ENCODE results near the gene LYRM7. TPM values are rescaled to one million over a fixed set of nuclear protein-coding genes. Genes with fewer than 3 reads are reported as not detected.

The LYRM7 gene
- total RNA-seq, 1 experiment from 2014 or later: 7.5 TPM

DNA sequence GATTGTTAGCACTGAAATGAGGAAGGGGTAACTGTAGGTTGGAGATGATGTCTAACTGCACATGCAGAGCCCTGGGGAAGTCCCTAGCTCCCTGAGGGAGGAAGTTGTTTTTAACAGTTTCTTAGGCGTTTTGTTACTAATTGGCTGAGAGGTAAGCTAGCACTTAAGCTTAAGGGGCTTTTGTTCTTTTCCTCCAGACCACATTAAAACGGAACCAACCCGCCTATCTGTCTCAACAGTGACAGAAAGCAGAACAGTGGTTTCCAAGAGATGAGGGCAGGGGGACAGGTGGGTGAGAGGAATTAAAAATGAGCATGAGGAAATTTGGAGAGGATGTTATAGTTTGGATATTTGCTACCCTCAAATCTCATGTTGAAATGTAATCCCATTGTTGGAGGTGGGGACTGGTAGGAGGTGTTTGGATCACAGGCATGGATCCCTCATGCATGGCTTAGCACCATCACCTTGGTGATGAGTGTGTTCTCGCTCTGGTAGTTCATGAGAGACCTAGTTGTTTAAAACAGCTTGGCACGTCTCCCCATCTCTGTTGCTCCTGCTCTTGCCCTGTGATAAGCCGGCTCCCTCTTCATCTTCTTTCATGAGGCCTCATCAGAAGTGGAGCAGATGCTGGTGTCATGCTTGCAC is 38.9 kb downstream of the LYRM7 start:
- in situ Hi-C loops (cut with HindIII; ENCODE audit: low pct_unique_long_range_greater_than_20kb, low sequenced_read_pairs): no loop called here
- no peak for DNase-seq (ENCODE audit: low read depth, low spot score)

DNA sequence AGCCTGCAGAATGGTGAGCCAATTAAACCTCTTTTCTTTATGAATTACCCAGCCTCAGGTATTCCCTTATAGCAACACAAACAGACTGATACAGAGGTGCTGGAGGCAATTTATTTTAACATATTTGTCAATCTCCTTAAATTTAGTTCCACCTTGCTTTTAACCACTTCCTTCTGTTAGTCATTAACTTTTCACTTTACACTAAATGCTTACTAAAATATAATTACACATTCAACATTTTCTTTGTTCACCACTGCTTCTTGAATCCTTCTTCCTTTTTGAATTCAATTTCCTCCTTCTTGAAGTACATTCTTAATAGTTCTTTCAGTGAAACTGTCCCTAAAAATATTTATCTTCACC is 39.4 kb downstream of the LYRM7 start:
- no peak for DNase-seq (ENCODE audit: low read depth, low spot score)
- in situ Hi-C loops (cut with HindIII; ENCODE audit: low pct_unique_long_range_greater_than_20kb, low sequenced_read_pairs): no loop called here

- DNase-seq (ENCODE audit: low read depth, low spot score): no peak
- in situ Hi-C loops (cut with HindIII; ENCODE audit: low pct_unique_long_range_greater_than_20kb, low sequenced_read_pairs): no loop called here
Observed at GRCh38 chr5:131211669-131212068, 40.9 kb downstream of the LYRM7 start.

- in situ Hi-C loops (cut with HindIII; ENCODE audit: low pct_unique_long_range_greater_than_20kb, low sequenced_read_pairs): no loop called here
- no peak for DNase-seq (ENCODE audit: low read depth, low spot score)
Observed at GRCh38 chr5:131212471-131213021, 41.8 kb downstream of the LYRM7 start.

DNA sequence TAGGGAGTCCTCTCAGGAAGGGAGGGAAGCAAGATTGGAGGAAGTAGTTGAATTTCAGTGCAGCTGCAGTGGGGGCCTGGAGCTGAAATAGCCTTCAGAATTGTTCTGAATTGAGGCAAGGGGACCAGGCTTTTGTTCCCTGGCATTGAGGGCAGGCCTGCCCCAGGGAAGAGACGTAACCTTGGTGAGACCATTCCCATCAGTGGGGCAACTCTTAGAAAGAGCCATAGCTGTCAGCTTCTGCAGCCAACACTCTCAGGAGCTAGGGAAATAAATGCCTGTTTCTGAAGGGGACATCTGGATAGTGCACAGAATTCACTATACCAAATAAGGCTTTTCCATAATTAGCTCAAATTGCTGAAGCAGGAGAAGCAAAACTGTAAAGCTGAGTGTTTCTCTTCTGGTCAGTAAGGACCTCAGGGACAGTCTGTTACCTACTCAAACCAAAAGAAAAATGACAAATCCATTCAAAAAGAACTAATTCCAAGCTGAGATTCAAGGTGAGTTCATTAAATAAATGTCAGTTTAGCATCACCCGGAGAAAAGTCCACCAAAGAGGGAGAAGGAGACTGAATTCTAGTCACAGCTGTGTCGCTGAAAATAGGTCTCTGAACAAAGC is 44.0 kb downstream of the LYRM7 start:
- in situ Hi-C loops (cut with HindIII; ENCODE audit: low pct_unique_long_range_greater_than_20kb, low sequenced_read_pairs): no loop called here
- no peak for DNase-seq (ENCODE audit: low read depth, low spot score)

GRCh38 chr5:131217791-131218190 is 47.0 kb downstream of the LYRM7 start:
- in situ Hi-C loops (cut with HindIII; ENCODE audit: low pct_unique_long_range_greater_than_20kb, low sequenced_read_pairs): no loop called here
- no peak for DNase-seq (ENCODE audit: low read depth, low spot score)

DNA sequence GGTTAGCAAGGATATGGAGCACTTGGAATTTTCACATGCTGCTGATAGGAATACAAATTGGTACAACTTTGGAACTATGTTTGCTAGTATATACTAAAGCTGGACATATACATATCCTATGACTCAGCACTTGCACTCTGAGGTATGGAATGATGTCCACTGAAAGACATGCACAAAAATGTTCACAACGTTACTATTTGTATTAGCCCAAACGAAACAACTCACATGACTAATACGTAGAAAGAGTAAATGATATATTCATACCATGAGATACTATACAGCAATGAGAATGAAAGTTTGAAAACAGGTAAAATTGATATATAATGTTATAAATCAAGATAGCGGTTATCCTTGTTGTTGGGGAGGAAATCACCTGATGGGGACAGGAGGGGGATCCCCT is 47.6 kb downstream of the LYRM7 start:
- DNase-seq (ENCODE audit: low read depth, low spot score): no peak
- in situ Hi-C loops (cut with HindIII; ENCODE audit: low pct_unique_long_range_greater_than_20kb, low sequenced_read_pairs): no loop called here

GRCh38 chr5:131220566-131220965 is 49.8 kb downstream of the LYRM7 start:
- no peak for DNase-seq (ENCODE audit: low read depth, low spot score)
- in situ Hi-C loops (cut with HindIII; ENCODE audit: low pct_unique_long_range_greater_than_20kb, low sequenced_read_pairs): no loop called here

- in situ Hi-C loops (cut with HindIII; ENCODE audit: low pct_unique_long_range_greater_than_20kb, low sequenced_read_pairs): no loop called here
- no peak for DNase-seq (ENCODE audit: low read depth, low spot score)
Observed at GRCh38 chr5:131221008-131221703, 50.4 kb downstream of the LYRM7 start.

DNA sequence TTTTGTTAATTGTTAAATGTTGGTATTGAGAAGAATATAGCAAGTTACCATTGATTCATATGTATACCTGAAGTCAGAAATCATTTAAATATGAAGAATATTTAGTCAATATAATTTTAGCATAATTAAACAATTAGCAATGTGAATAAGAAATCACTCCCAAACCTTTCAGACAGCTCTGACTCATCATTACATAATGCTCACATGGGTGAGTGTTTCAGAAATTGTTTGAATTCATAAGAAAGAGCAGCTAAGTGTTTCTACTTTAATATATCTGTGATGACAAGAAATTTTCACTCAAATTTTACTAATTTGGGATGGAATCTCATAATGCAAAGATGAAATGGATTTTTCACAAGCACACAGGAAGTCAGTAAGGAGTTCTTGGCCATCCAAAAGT is 51.1 kb downstream of the LYRM7 start:
- in situ Hi-C loops (cut with HindIII; ENCODE audit: low pct_unique_long_range_greater_than_20kb, low sequenced_read_pairs): no loop called here
- DNase-seq (ENCODE audit: low read depth, low spot score): no peak

- DNase-seq (ENCODE audit: low read depth, low spot score): no peak
- in situ Hi-C loops (cut with HindIII; ENCODE audit: low pct_unique_long_range_greater_than_20kb, low sequenced_read_pairs): no loop called here
Observed at GRCh38 chr5:131222731-131223130, 52.0 kb downstream of the LYRM7 start.

DNA sequence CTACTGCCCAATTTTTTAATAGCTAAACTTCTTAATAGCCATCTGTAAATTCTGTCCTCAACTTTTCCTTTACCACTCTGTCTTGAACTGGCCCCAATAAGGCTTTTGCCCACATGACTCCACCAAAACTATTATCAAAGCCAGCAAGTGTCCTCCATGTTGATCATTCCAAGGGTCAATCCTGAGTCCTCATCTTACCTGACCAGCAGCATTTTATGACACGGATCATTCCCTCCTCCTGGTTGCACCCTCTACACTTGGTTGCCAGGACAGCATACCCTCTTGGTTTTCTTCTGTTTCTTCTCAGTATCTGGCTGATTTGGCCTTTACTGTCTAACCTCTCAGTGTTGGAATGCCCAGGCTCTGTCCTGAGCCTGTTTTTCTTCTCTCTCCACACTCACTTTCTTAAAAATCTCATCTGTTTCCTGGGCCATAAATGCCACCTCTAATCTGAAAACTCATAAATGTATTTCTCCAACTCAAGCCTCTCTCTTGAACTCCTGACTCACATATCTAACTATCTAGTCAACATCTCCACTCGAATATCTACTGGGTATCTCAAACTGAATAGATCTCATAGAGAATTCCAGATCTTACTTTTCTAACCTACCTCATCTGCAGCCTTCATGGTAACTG is 53.1 kb downstream of the LYRM7 start:
- in situ Hi-C loops (cut with HindIII; ENCODE audit: low pct_unique_long_range_greater_than_20kb, low sequenced_read_pairs): no loop called here
- DNase-seq (ENCODE audit: low read depth, low spot score): no peak

- in situ Hi-C loops (cut with HindIII; ENCODE audit: low pct_unique_long_range_greater_than_20kb, low sequenced_read_pairs): no loop called here
- no peak for DNase-seq (ENCODE audit: low read depth, low spot score)
Observed at GRCh38 chr5:131224387-131225201, 53.9 kb downstream of the LYRM7 start.

GRCh38 chr5:131225282-131225974 is 54.7 kb downstream of the LYRM7 start:
- in situ Hi-C loops (cut with HindIII; ENCODE audit: low pct_unique_long_range_greater_than_20kb, low sequenced_read_pairs): no loop called here
- no peak for DNase-seq (ENCODE audit: low read depth, low spot score)

GRCh38 chr5:131226899-131227298 is 56.2 kb downstream of the LYRM7 start:
- DNase-seq (ENCODE audit: low read depth, low spot score): no peak
- in situ Hi-C loops (cut with HindIII; ENCODE audit: low pct_unique_long_range_greater_than_20kb, low sequenced_read_pairs): no loop called here

DNA sequence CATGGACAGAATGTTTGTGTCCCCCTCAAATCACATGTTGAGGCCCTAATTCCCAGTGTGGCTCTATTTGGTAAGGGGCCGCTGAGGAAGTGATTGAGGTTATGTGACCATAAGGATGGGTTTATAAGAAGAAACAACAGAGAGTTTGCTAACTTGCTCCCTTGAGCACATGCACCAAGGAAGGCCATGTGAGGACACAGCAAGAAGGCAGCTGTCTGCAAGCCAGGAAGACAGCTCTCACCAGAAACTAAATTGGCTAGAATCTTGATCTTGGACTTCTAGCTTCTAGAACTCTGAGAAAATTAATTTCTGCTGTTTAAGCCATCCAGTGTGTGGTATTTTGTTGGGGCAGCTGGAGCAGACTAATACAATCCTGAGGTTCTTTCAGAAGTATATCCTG is 57.9 kb downstream of the LYRM7 start:
- in situ Hi-C loops (cut with HindIII; ENCODE audit: low pct_unique_long_range_greater_than_20kb, low sequenced_read_pairs): no loop called here
- DNase-seq (ENCODE audit: low read depth, low spot score): no peak

GRCh38 chr5:131229623-131230022 is 58.9 kb downstream of the LYRM7 start:
- in situ Hi-C loops (cut with HindIII; ENCODE audit: low pct_unique_long_range_greater_than_20kb, low sequenced_read_pairs): no loop called here
- DNase-seq (ENCODE audit: low read depth, low spot score): no peak
